Effector CD4-positive, alpha-beta T cell (primary cell): ENCODE results near the gene PEX3.
"Not testable (repeated sequence)": the region's sequence is repeated elsewhere in the genome, so short reads cannot be mapped to it uniquely, and the experiment has no call there.

Experiments
- DNase-seq: peaks from one replicate; pipeline ENCODE4 v3.0.0-alpha.2; 2020
- total RNA-seq: gene quantifications from one replicate; lab custom pipeline; 2026; lab: John Stamatoyannopoulos, UW

Gene PEX3
- total RNA-seq: 9.9 reads per million, percentile 31 among the genes with 10 or more reads in this experiment

- DNase-seq: peak; percentile 90
Measured at GRCh38 chr6:143450453-143451371, at the start of gene PEX3, which contains the start of gene ADAT2. Gene PEX3 (plus strand): TSS chr6:143450805. CDS start chr6:143451043, 238 bp downstream. Gene ADAT2 (minus strand): TSS chr6:143450695. CDS start chr6:143450658, 37 bp downstream.

GRCh38 chr6:143401068-143401446, 49.5 kb upstream of the PEX3 start:
- DNase-seq: no peak

- no peak for DNase-seq
Measured at GRCh38 chr6:143401636-143402370, 48.8 kb upstream of the PEX3 start.

- DNase-seq: no peak
Measured at GRCh38 chr6:143402721-143403336, 47.8 kb upstream of the PEX3 start.

GRCh38 chr6:143405373-143406154, 45.0 kb upstream of the PEX3 start:
- no peak for DNase-seq

GRCh38 chr6:143406673-143407072, 43.9 kb upstream of the PEX3 start:
- DNase-seq: no peak

- no peak for DNase-seq
Measured at GRCh38 chr6:143408151-143408786, 42.3 kb upstream of the PEX3 start.

GRCh38 chr6:143408787-143409162, 41.8 kb upstream of the PEX3 start:
- no peak for DNase-seq

GRCh38 chr6:143410859-143411270, 39.7 kb upstream of the PEX3 start:
- DNase-seq: no peak

GRCh38 chr6:143414769-143415168, 35.8 kb upstream of the PEX3 start:
- no peak for DNase-seq

GRCh38 chr6:143419526-143419925, 31.1 kb upstream of the PEX3 start:
- DNase-seq: no peak

GRCh38 chr6:143426026-143426425, 24.6 kb upstream of the PEX3 start:
- DNase-seq: no peak

GRCh38 chr6:143427109-143427817, 23.3 kb upstream of the PEX3 start:
- DNase-seq: peak; percentile 64

GRCh38 chr6:143429970-143430369, 20.6 kb upstream of the PEX3 start:
- DNase-seq: no peak

- no peak for DNase-seq
Measured at GRCh38 chr6:143431226-143431625, 19.4 kb upstream of the PEX3 start.

GRCh38 chr6:143432588-143432987, 18.0 kb upstream of the PEX3 start:
- DNase-seq: no peak

- DNase-seq: no peak
Measured at GRCh38 chr6:143441010-143441409, 9.6 kb upstream of the PEX3 start.

GRCh38 chr6:143441680-143442545, 8.7 kb upstream of the PEX3 start:
- DNase-seq: no peak

GRCh38 chr6:143443096-143443495, 7.5 kb upstream of the PEX3 start:
- DNase-seq: no peak

GRCh38 chr6:143447865-143448264, 2.7 kb upstream of the PEX3 start:
- not testable (repeated sequence) for DNase-seq
